22Rv1 (cell line): ENCODE measurements around the gene GMDS.

Experiments used
- CTCF ChIP-seq: fragments of 450-650 bp; IDR thresholded peaks from 2 replicates; pipeline ENCODE4 v1.5.1; 2017; ENCODE audit warnings: mild to moderate bottlenecking
- ZFX ChIP-seq: fragments of 450-650 bp; IDR thresholded peaks from 2 replicates; pipeline ENCODE4 v1.6.1; 2017; ENCODE audit warnings: antibody characterized with exemption, borderline replicate concordance

- no peak for TF ChIP-seq CTCF
- TF ChIP-seq ZFX, result no peak
Measured at GRCh38 chr6:1594445-1595200, 650.8 kb downstream of the GMDS start.
